AG10803 (cell line): ENCODE results near the gene OSM.

Source experiments
- DNase-seq: peaks from one replicate; pipeline ENCODE4 v3.0.0; 2010; ENCODE audit warnings: low read depth
- H3K4me3 ChIP-seq: 2 replicates; pipeline ENCODE4 v1.5.1; 2011; ENCODE audit warnings: mild to moderate bottlenecking, low read length, control low read depth
- CTCF ChIP-seq: conservative IDR thresholded peaks from 2 replicates; pipeline ENCODE4 v1.5.1; 2011; ENCODE audit warnings: mild to moderate bottlenecking, low read length, control low read depth, inconsistent platforms

The OSM gene

DNA sequence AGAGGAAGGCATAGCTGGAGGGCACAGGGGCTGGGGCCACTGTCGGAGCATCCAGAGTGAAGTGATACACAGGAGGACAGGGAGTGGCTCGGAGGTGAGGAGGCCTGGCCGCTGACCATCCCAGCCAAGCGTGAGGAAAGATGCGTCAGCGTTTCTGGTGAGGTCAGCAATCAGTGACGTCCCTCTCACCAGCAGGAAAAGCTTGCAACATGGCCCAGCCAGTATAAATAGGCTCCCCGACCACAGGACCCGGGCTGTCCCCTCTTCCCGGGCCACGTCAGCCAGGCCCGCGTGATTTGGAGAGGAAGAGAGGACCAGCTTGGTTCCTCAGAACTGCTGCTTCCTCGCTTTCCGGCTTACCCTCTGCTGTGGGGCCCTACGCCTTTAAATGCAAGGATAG is 4.2 kb upstream of the OSM start:
- DNase-seq = no peak
- no peak for TF ChIP-seq CTCF
- H3K4me3 ChIP-seq = no peak overlapping the region

DNA sequence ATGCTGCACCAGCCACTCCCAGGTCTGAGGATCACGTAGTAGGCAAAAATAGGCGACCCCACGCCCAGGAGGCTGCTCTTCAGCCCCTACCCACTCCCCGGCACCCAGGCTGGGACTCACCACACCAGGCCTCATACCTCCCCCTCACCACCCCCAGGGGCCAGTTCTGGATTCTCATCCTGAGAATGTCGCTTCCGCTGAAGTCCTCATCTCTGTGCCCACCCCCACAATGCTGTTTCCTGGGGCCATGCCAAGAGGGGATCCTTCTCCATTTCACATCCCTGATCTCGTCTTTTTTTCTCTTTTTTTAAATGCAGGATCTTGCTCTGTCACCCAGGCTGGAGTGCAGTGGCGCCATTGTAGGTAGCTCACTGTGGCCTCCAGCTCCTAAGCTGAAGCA is 1.7 kb upstream of the OSM start:
- H3K4me3 ChIP-seq = no peak overlapping the region
- TF ChIP-seq CTCF = no peak
- no peak for DNase-seq

- no peak for TF ChIP-seq CTCF
- DNase-seq = no peak
- no peak overlapping the region for H3K4me3 ChIP-seq
These were observed 991 bp upstream of the OSM start for GRCh38 chr22:30267382-30268302.

GRCh38 chr22:30265823-30266444 is 717 bp downstream of the OSM start:
- no peak overlapping the region for H3K4me3 ChIP-seq
- TF ChIP-seq CTCF = no peak

GRCh38 chr22:30265131-30265720 is 1.4 kb downstream of the OSM start:
- no peak overlapping the region for H3K4me3 ChIP-seq
- no peak for DNase-seq
- TF ChIP-seq CTCF = no peak

More at GRCh38 chr22:30265823-30266444, 717 bp downstream of the OSM start:
- DNase-seq = no peak

GRCh38 chr22:30263883-30264282 is 2.8 kb downstream of the OSM start:
- H3K4me3 ChIP-seq = no peak overlapping the region
- no peak for TF ChIP-seq CTCF
- no peak for DNase-seq
